GM12878 (cell line): ENCODE results near the gene TAPT1. TPM values are rescaled to one million over a fixed set of nuclear protein-coding genes. Genes with fewer than 3 reads are reported as not detected.

Experiments used
- ATAC-seq: fragments of 200-7000 bp; cut with Tn5 transposase; 3 replicates; pipeline ENCODE4 v1.9.1; 2020; ENCODE audit warnings: mild to moderate bottlenecking, moderate library complexity
- BruUV-seq: library from RNA; stranded (reverse); fragments of 400-500 nt; replicated peaks from 2 replicates; lab custom pipeline; 2021; lab: Mats Ljungman, UMichigan
- CTCF ChIA-PET: fragments of 300-600 bp; sonication (Branson Sonifier 250); formaldehyde crosslinking; extraction: SDS; loops from one replicate; lab custom pipeline; 2021; ENCODE audit warnings: inconsistent platforms; lab: Yijun Ruan, JAX
- POLR2A ChIA-PET: fragments of 350-600 bp; formaldehyde crosslinking; extraction: SDS; loops from one replicate; lab custom pipeline; 2021; ENCODE audit warnings: inconsistent platforms; lab: Charles Lee
- RAD21 ChIA-PET: fragments of 300-600 bp; sonication (Branson Sonifier 250); formaldehyde crosslinking; loops from one replicate; lab custom pipeline; 2023; ENCODE audit warnings: antibody characterized with exemption; ENCODE audit not compliant: unreplicated experiment; lab: Charles Lee
- SMC1A ChIA-PET: fragments of 300-600 bp; sonication (Branson Sonifier 250); formaldehyde crosslinking; loops from one replicate; lab custom pipeline; 2023; ENCODE audit not compliant: unreplicated experiment, uncharacterized antibody; lab: Charles Lee
- DNase-seq: peaks from one replicate; pipeline ENCODE4 v3.0.0-alpha.2; 2011; ENCODE audit warnings: low read depth, low spot score
- FAIRE-seq: peaks from 3 replicates; lab custom pipeline; 2011; peaks lifted over from hg19 to GRCh38; lab: Jason Lieb, UNC
- H2AFZ ChIP-seq: 2 replicates; pipeline ENCODE4 v1.6.0; 2011; ENCODE audit warnings: low read depth, low read length, control low read depth; ENCODE audit not compliant: control insufficient read depth
- H3K27ac ChIP-seq: 2 replicates; pipeline ENCODE4 v1.5.1; 2011; ENCODE audit warnings: control low read depth; ENCODE audit not compliant: control insufficient read depth, insufficient read depth
- H3K27me3 ChIP-seq, 2 experiments: replicated peaks in 1 of 2; 2 replicates each; pipeline versions ENCODE4 v1.6.0 to v1.6.1; 2011; ENCODE audit warnings: low read length in 1 of 2; ENCODE audit not compliant: control insufficient read depth in 2 of 2, insufficient read depth in 2 of 2
- H3K36me3 ChIP-seq, 2 experiments: 2 replicates each; pipeline ENCODE4 v1.5.1; 2011; ENCODE audit warnings: low read length in 1 of 2; ENCODE audit not compliant: control insufficient read depth in 2 of 2, insufficient read depth in 2 of 2
- H3K4me1 ChIP-seq: 2 replicates; pipeline ENCODE4 v1.6.1; 2011; ENCODE audit warnings: mild to moderate bottlenecking, low read length, moderate library complexity, mixed read lengths; ENCODE audit not compliant: control insufficient read depth, insufficient read depth
- H3K4me2 ChIP-seq: 2 replicates; pipeline ENCODE4 v1.6.0; 2011; ENCODE audit warnings: control low read depth; ENCODE audit not compliant: control insufficient read depth, insufficient read depth
- H3K4me3 ChIP-seq: fragments of 200-600 bp; sonication (generic); 2 replicates; pipeline ENCODE4 v1.5.1; 2016
- H3K79me2 ChIP-seq: 2 replicates; pipeline ENCODE4 v1.6.0; 2011; ENCODE audit warnings: low read length; ENCODE audit not compliant: control insufficient read depth, insufficient read depth
- H3K9ac ChIP-seq: 2 replicates; pipeline ENCODE4 v1.8.0; 2011; ENCODE audit warnings: low read length, control low read depth, mixed read lengths; ENCODE audit not compliant: control insufficient read depth, insufficient read depth
- H3K9me3 ChIP-seq: replicated peaks from 3 replicates; pipeline ENCODE4 v1.5.1; 2011; ENCODE audit warnings: mild to moderate bottlenecking, low read length; ENCODE audit not compliant: control insufficient read depth, insufficient read depth
- H4K20me1 ChIP-seq: 2 replicates; pipeline ENCODE4 v1.6.0; 2011; ENCODE audit not compliant: control insufficient read depth, insufficient read depth
- ATF2 ChIP-seq: IDR thresholded peaks from 2 replicates; pipeline ENCODE4 v1.6.1; 2012; ENCODE audit warnings: low read length, inconsistent platforms
- E4F1 ChIP-seq: fragments of 450-650 bp; IDR thresholded peaks from 2 replicates; pipeline ENCODE4 v1.6.1; 2018; ENCODE audit warnings: borderline replicate concordance, mild to moderate bottlenecking; ENCODE audit not compliant: partially characterized antibody
- EGR1 ChIP-seq, 2 experiments: IDR thresholded peaks; 1 replicate in 1 of 2; 2 replicates in 1 of 2; pipeline ENCODE4 v1.6.1; 2011 to 2012; ENCODE audit warnings: low read depth in 2 of 2, low read length in 2 of 2, borderline replicate concordance in 1 of 2, mild to moderate bottlenecking in 1 of 2, moderate library complexity in 1 of 2
- FOXK2 ChIP-seq: fragments of 450-650 bp; IDR thresholded peaks from 2 replicates; pipeline ENCODE4 v1.6.1; 2017; ENCODE audit warnings: mild to moderate bottlenecking, moderate library complexity
- HDAC2 ChIP-seq: fragments of 200-600 bp; sonication (generic); IDR thresholded peaks from 2 replicates; pipeline ENCODE4 v1.6.1; 2017
- HDGF ChIP-seq: fragments of 450-650 bp; IDR thresholded peaks from 2 replicates; pipeline ENCODE4 v1.6.1; 2016; ENCODE audit warnings: antibody characterized with exemption
- MEF2A ChIP-seq: IDR thresholded peaks from 2 replicates; pipeline ENCODE4 v1.6.1; 2011; ENCODE audit warnings: low read depth, mild to moderate bottlenecking, low read length, moderate library complexity; ENCODE audit not compliant: insufficient read depth
- MYC ChIP-seq: IDR thresholded peaks from 2 replicates; pipeline ENCODE4 v1.6.1; 2011; ENCODE audit warnings: mild to moderate bottlenecking, low read length, moderate library complexity, inconsistent platforms; ENCODE audit not compliant: insufficient read depth, insufficient replicate concordance, insufficient read length, severe bottlenecking
- NR2C2 ChIP-seq: IDR thresholded peaks from 2 replicates; pipeline ENCODE4 v1.6.1; 2011; ENCODE audit warnings: borderline replicate concordance, low read depth; ENCODE audit not compliant: control insufficient read depth, insufficient read length
- NR2F1 ChIP-seq: fragments of 450-650 bp; conservative IDR thresholded peaks from 2 replicates; pipeline ENCODE4 v1.6.1; 2017; ENCODE audit warnings: mild to moderate bottlenecking
- POLR2A ChIP-seq: IDR thresholded peaks from 2 replicates; pipeline ENCODE4 v1.6.1; 2011; ENCODE audit warnings: low read depth, mild to moderate bottlenecking, low read length
- RELB ChIP-seq: fragments of 450-650 bp; IDR thresholded peaks from 2 replicates; pipeline ENCODE4 v1.6.1; 2017; ENCODE audit warnings: low read depth, mild to moderate bottlenecking, moderate library complexity
- RFX5 ChIP-seq: IDR thresholded peaks from 2 replicates; pipeline ENCODE4 v1.6.1; 2011; ENCODE audit warnings: low read depth, low read length, improper control_type of control experiment
- SIN3A ChIP-seq: IDR thresholded peaks from 2 replicates; pipeline ENCODE4 v1.6.1; 2012; ENCODE audit warnings: low read depth, low read length, improper control_type of control experiment
- SPI1 ChIP-seq: IDR thresholded peaks from 2 replicates; pipeline ENCODE4 v1.6.1; 2011; ENCODE audit warnings: low read depth, mild to moderate bottlenecking, low read length, moderate library complexity, borderline replicate concordance; ENCODE audit not compliant: insufficient read depth
- SREBF2 ChIP-seq: IDR thresholded peaks from 2 replicates; pipeline ENCODE4 v1.6.1; 2012; ENCODE audit warnings: mild to moderate bottlenecking, low read length
- SUPT20H ChIP-seq: IDR thresholded peaks from 2 replicates; pipeline ENCODE4 v1.6.1; 2011; ENCODE audit warnings: low read depth, mild to moderate bottlenecking, low read length, moderate library complexity, borderline replicate concordance; ENCODE audit not compliant: control insufficient read depth
- ZBED1 ChIP-seq: IDR thresholded peaks from 2 replicates; pipeline ENCODE4 v1.6.1; 2016; ENCODE audit warnings: borderline replicate concordance
- ZNF384 ChIP-seq: IDR thresholded peaks from 2 replicates; pipeline ENCODE4 v1.6.1; 2012; ENCODE audit warnings: low read depth, mild to moderate bottlenecking, low read length, improper control_type of control experiment, borderline replicate concordance
- ZNF622 ChIP-seq: fragments of 450-650 bp; IDR thresholded peaks from 2 replicates; pipeline ENCODE4 v1.6.1; 2017; ENCODE audit warnings: mild to moderate bottlenecking, inconsistent platforms
- WGBS: methylation state at CpG from one replicate; pipeline ENCODE4 v1.1.6; 2016; ENCODE audit warnings: low lambda C conversion rate; ENCODE audit not compliant: insufficient replicate concordance, insufficient coverage; ENCODE audit errors: missing lambda C conversion rate; 5-methylcytosine and 5-hydroxymethylcytosine counted together
- in situ Hi-C: fragments of 300-500 bp; cut with MboI; formaldehyde crosslinking; loops from 9 replicates; pipeline ENCODE4 v1.14.3; 2018; ENCODE audit warnings: mixed read lengths
- intact Hi-C: fragments of 100-400 bp; cut with micrococcal nuclease; formaldehyde crosslinking; loops from one replicate; pipeline ENCODE4 v1.14.2; 2022; ENCODE audit not compliant: unreplicated experiment
- polyA plus RNA-seq, 11 experiments: library from polyadenylated mRNA; depleted of rRNA in 4 of 11; unstranded in 6 of 11; stranded (reverse) in 5 of 11; fragments of >200 nt; fragmentation: Nextera tagmentation in 4 of 11; fragmentation: Illumina TruSeq in 1 of 11; extraction: Ambion mirVana in 4 of 11; extraction: Trizol in 1 of 11; gene quantifications; 1 replicate in 1 of 11; 2 replicates in 10 of 11; pipeline versions ENCODE4 v1.2.1 to v1.2.3, GENCODE V29; 2011 to 2016; ENCODE audit warnings: inconsistent platforms in 2 of 11, missing spikeins in 2 of 11, low read depth in 1 of 11
- total RNA-seq, 4 experiments: library from RNA; depleted of rRNA in 3 of 4; stranded (reverse); fragments of >200 nt in 3 of 4; fragmentation: Illumina TruSeq in 1 of 4; extraction: Trizol in 1 of 4; gene quantifications; 2 replicates each; pipeline versions ENCODE4 v1.2.1 to v1.2.3, GENCODE V29; 2013 to 2021

The TAPT1 gene
- total and polyA plus RNA-seq, 10 of the 15 experiments (the other 5 are each of a cell fraction or from before 2014, with no cell fraction given) = 0.91 to 23.3 (median 9.5) TPM

- TF ChIP-seq E4F1 (no peak), ZNF384 (no peak), EGR1 (IDR thresholded peaks at IDR 0.05; ENCODE audit: borderline replicate concordance in 1 of 2, low read depth in 2 of 2, low read length in 2 of 2) (no peak), NR2F1 (no peak)
These were observed 42.7 kb downstream of the TAPT1 start (continued) for GRCh38 chr4:16183604-16184003.

- DNase-seq = no peak
- in situ Hi-C loops (no loop called here), intact Hi-C loops (no loop called here)
- H3K36me3 ChIP-seq = peaks cover 0 to 3% of the 10 kb centered on the region in 2 experiments; a peak in 1 of 4 replicates
- SMC1A ChIA-PET = interaction anchor here (0.6 kb wide), 1 partner anchor 52 kb away, joined by 3 read pairs; no protein-coding TSS in a partner anchor
- H3K4me1 ChIP-seq = no peaks in the 10 kb centered on the region
- H4K20me1 ChIP-seq = no peaks in the 10 kb centered on the region
- no peak overlapping the region for H3K4me2 ChIP-seq
- FAIRE-seq = no peak
- no peak overlapping the region for H3K27ac ChIP-seq
- no peaks in the 10 kb centered on the region for H3K9me3 ChIP-seq
- over 99% methylated on average over 6 of the region's 6 CpGs for WGBS
- RAD21 ChIA-PET = no interaction called here
- ATAC-seq = no peak
- H2AFZ ChIP-seq = no peak overlapping the region
- CTCF ChIA-PET = interaction anchor here (1.5 kb wide), 1 partner anchor 29 kb away, joined by 5 read pairs; no protein-coding TSS in a partner anchor
- BruUV-seq = no TSS peak
- no peaks in the 10 kb centered on the region for H3K27me3 ChIP-seq
- H3K79me2 ChIP-seq = no peaks in the 10 kb centered on the region
- POLR2A ChIA-PET = interaction anchor here (0.6 kb wide), 1 partner anchor 196 kb away, joined by 4 read pairs; no protein-coding TSS in a partner anchor
- H3K4me3 ChIP-seq = no peak overlapping the region
- H3K9ac ChIP-seq = no peak overlapping the region
- TF ChIP-seq MEF2A (no peak), RFX5 (no peak), EGR1 (IDR thresholded peaks at IDR 0.05; ENCODE audit: borderline replicate concordance in 1 of 2, low read depth in 2 of 2, low read length in 2 of 2) (no peak), HDGF (no peak), SIN3A (no peak), FOXK2 (no peak), MYC (no peak), ZNF622 (no peak), SPI1 (no peak), SREBF2 (no peak), HDAC2 (no peak), RELB (no peak), SUPT20H (no peak), NR2C2 (no peak), ZBED1 (no peak), POLR2A (no peak), ATF2 (no peak)
These were observed 49.6 kb downstream of the TAPT1 start for GRCh38 chr4:16176621-16177020.
